GM18520 (cell line): Measurements from ENCODE around the gene SCT.

Source experiments
- ATAC-seq: cut with Tn5 transposase; IDR thresholded peaks from one replicate; pipeline ENCODE4 v1.9.1; 2021; ENCODE audit not compliant: unreplicated experiment

Gene SCT

DNA sequence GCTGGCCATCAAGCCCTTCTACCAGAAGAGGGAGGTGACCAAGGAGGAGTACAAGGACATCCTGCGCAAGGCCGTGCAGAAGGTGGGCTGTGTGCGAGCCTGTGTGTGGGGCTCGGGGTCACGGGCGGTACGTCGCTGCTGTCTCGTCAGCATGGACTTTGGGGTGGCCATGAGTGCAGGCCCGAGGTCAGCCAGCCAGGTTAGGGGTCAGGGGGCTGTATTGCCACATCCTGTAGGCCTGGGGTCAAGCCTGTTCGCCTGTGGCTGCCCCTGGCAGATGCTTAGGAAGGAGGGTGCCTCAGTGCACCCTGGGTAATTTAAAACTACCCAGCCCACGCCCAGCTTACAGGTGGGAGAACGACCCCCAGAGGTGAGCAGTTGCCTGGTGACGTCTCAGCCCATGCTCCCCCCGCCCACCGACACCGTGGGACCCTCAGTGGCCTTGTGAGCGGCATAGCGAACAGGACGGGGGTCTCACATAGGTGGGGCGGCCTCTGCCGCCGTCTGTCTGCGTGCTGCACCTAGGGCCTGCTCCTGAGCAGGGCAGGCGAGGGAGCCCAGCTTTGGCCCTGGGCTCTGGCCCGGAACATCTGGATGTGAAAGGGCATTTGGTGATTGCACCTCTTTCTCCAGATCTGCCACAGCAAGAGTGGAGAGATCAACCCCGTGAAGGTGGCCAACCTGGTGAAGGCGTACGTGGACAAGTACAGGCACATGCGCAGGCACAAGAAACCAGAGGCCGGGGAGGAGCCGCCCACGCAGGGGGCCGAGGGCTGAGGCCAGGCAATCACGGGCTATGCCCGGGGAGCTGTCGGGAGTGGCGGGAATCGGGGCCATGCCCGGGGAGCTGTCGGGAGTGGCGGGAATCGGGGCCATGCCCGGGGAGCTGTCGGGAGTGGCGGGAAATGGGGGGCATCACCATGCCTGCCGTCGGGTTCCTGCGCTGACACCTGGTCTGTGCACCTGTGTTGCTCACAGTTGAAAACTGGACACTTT is 15.7 kb downstream of the SCT start:
- ATAC-seq: no peak

DNA sequence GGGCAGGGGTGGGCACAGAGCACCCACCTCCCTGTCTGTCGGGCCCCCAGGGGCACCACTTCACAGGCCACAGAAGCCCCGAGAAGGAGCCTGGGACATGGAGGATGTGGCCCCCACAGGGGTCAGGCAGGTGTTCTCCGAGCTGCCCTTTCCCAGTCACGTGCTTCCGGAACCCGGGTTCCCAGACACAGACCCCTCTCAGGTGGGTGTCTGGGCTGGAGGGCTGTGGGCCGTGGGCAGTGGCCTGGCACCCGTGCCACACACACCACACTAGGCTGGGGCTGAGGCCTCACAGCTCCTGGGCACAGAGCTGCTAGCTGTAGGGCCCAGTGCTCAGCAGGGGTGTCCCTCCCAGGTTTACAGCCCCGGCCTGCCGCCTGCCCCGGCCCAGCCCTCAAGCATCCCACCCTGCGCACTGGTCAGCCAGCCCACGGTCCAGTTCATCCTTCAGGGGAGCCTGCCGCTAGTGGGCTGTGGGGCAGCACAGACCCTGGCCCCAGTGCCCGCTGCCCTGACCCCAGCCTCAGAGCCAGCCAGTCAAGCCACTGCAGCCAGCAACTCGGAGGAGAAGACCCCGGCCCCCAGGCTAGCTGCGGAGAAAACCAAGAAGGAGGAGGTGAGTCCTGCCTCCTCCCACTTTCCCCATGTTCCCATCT is 16.7 kb downstream of the SCT start:
- no peak for ATAC-seq

GRCh38 chr11:609341-609811 is 17.6 kb downstream of the SCT start:
- no peak for ATAC-seq

GRCh38 chr11:608791-609251 is 18.2 kb downstream of the SCT start:
- no peak for ATAC-seq

DNA sequence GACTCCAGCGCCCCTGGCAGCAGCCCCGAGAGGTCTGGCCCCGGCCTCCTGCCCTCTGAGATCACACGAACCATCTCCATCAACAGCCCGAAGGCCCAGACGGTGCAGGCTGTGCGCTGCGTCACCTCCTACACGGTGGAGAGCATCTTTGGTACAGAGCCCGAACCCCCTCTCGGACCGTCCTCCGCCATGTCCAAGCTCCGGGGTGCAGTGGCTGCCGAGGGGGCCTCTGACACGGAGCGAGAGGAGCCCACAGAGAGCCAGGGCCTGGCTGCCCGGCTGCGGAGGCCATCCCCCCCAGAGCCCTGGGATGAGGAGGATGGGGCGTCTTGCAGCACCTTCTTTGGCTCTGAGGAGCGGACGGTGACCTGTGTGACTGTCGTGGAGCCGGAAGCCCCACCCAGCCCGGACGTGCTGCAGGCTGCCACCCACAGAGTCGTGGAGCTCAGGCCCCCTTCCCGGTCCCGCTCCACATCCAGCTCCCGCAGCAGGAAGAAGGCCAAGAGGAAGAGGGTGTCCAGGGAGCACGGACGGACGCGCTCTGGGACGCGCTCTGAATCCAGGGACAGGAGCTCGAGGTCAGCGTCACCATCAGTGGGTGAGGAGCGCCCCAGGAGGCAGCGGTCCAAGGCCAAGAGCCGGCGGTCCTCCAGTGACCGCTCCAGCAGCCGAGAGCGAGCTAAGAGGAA is 18.9 kb downstream of the SCT start:
- ATAC-seq: no peak

- no peak for ATAC-seq
Observed at GRCh38 chr11:607020-607780, 19.8 kb downstream of the SCT start.

GRCh38 chr11:606245-606644 is 20.7 kb downstream of the SCT start:
- no peak for ATAC-seq

GRCh38 chr11:605286-606129 is 21.5 kb downstream of the SCT start:
- ATAC-seq: no peak

DNA sequence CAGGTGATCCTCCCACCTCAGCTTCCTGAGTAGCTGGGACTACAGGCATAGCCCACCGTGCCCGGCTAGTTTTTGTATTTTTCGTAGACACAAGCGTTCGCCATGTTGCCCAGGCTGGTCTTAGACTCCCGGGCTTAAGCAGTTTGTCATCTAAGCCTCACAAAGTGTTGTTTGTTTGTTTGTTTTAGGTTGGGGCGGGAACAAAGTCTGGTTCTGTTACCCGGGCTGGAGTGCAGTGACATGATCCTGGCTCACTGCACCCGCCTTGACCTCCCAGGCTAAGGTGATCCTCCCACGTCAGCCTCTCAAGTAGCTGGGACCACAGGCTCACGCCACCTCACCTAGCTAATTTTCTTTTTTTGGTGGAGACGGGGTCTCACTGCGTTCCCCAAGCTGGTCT is 23.8 kb downstream of the SCT start:
- no peak for ATAC-seq

GRCh38 chr11:601573-602245 is 25.3 kb downstream of the SCT start:
- ATAC-seq: no peak

DNA sequence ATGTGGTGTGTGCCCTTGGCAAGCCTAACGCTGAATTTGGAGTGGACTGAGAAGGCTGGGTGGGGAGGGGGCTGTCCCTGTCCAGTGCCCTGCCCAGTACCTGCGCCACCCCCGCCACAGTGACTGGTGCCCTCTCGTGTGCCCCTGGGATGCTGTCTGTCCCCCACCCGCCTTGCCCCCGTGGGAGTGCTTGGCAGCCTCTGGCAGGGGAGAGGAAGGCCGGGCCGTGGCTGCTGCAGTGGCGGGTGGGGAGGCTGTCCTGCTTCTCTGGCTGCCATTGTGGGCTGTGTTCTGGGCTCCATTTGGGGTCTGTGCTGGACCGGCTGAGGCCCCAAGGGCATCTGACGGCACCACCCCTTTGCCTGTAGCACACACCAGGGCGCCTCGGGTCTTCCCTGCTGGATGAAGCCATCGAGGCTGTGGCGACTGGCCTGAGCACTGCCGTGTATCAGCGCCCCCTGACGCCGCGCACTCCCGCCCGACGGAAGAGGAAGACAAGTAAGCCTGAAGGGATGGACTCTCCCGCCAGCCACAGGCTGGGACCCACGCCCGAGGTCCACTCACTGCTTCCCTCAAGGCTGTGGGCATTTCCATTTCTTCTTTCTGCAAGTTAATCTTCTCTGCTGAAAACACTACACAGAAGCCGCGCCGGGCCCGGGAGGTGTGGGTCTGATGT is 28.8 kb downstream of the SCT start:
- ATAC-seq: no peak

- no peak for ATAC-seq
Observed at GRCh38 chr11:597166-597725, 29.7 kb downstream of the SCT start.

- no peak for ATAC-seq
Observed at GRCh38 chr11:596374-596773, 30.6 kb downstream of the SCT start.

DNA sequence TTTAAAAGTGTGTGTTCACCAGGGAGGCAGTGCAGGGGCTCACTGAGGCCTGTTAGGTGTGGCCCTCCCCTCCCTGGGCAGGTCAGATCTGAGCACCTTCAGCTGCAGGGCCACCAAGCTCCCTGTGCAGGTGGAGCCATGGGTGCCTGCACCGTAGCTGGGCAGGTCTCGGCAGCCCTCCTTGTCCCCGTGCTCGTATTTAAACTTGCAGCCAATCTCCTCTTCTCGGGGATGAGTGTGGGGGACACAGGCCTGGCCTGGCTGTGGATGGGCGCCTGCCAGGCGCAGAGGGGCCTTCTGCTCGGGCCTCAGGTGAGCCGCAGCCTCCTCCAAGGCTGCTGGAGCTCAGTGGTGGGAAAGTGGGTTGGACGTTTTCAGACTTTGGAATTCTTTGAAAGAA is 31.6 kb downstream of the SCT start:
- no peak for ATAC-seq

- no peak for ATAC-seq
Observed at GRCh38 chr11:593347-593746, 33.6 kb downstream of the SCT start.

DNA sequence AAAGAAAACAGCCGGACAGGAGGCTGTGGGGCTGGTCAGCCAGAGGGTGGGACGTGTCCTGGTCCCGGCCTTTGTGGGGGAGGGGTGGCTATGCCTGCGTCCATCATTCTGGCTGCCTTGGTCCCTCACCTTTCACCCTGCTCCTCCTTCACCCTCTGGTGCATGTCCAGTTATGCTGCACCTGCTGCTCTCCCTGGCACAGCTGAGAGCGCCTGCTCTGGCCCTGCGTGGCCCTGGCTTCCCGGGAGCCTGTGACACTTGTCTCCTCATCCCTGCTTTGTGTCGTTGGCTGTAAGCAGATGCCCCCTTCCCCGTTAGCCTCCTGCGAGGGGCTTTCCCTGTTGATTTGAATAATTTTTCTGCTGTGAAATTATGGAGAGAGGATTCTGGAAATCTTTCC is 34.1 kb downstream of the SCT start:
- no peak for ATAC-seq

DNA sequence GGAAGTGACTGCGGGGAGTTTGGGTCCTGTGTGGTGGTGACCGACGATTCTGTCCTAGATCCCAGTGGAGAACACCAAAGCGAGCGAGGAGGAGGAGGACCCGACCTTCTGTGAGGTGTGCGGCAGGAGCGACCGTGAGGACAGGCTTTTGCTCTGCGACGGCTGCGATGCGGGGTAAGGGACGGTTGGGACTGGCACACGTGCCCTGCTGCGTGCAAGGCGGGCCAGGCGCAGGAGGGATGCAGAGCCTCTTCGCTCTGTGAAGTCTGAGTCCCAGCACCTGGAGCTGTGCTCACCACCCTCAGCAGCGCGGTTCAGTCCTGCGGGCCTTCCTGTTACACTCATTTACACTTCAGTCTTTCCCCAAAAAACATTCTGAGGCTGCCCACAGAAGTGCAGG is 34.5 kb downstream of the SCT start:
- ATAC-seq: no peak

DNA sequence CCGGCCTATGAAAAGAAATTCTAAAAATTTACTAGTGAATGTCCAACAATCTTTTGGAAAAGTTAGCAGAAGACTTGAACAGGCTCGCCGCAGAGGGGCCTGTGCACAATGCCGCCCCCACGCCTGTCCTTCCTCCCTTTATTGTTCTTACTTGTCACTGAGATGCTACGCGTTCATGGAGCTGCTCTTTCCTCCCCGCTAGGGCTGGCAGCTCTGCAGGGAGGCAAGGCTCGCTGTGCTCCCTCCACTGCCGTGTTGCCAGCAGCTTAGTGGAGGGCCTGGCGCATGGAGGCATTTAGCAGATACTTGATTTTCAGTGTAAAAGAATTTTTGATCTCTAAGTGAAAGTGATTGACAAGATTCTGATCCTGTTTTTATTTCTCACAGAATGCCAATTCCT is 36.0 kb downstream of the SCT start:
- ATAC-seq: no peak
